ENCODE results near the gene ACTN4.

The ACTN4 gene

DNA sequence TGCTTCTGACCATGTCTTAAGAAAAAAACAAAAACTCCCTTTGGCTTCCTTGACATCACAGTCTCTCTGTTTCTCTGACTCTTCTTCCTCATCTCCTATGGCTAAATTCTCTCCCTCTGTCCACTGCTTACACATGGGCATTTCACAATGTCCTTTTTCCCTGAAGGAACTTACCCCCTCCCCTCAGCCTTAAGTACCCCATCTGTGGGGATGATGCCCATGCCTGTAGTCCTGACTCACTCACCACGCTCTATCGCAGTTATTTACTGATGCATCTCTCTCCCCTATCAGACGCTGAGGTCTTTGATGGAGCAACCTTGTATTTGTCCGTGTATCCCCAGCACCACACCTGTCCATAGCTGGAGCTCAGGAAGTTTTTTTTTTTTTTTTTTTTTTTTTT is 32.4 kb downstream of the ACTN4 start:
- no peak for DNase-seq

DNA sequence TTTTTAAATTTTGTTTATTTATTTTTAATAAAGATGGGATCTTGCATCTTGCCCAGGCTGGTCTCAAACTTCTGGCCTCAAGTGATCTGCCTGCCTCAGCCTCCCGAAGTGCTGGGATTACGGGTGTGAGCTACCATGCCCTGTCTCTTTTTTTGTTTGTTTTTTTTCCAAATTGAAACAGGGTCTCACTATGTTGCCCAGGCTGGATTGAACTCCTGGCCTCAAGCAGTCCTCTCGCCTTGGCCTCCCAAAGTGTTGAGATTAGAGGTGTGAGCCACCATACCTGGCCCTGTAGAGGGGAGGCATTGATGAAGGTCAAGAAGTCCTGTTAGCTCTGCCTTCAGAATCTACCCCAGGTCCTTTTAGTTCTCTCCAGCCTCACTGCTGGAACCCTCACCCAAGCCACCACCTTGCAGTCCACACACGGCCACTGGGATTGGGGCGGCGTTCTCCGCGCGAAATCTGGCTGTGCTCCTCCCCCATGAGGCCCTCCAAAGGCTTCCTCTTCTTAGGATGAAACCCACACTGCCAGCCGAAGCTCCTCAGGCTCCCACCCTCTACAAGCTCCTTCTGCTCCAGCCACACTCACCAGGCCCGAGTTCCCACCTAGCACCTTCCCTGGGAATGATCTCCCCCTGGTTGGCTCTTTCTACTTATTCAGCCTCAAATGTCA is 34.9 kb downstream of the ACTN4 start:
- DNase-seq = no peak

GRCh38 chr19:38682872-38683392 is 35.5 kb downstream of the ACTN4 start:
- DNase-seq = no peak

DNA sequence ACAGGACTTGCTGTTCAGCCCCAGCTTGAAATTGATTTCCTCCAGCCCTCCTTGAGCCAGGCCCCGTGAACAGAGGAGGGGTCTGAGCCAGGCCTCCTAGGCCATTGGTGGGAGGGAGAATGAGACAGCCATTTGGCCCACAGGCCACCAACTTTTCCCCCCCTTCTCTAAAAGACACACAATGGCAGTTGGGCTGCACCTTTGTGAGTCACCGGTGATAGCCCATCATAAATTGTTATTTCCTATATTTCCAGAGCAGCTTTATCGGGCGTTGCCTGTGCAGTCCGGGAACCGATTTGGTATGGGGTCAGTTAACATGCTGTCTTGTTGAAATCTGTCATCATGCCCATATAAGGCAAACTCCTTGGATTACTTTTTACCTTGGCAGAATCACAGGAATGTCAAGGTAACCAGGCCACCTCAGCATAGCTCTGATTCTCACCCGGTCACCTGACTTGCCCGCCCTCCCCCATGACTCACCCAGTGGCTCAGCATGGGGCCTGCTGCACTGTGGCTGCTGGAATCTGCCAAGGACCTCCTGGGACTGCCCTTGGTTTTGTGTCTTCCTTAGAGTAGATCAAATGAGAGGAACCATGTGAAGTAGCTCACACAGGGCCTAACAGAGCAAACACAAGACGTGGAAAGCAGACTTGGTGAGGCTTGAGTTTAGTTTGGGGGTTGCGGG is 36.1 kb downstream of the ACTN4 start:
- peak; percentile 72 for DNase-seq

GRCh38 chr19:38684078-38684861 is 36.8 kb downstream of the ACTN4 start:
- DNase-seq = no peak

GRCh38 chr19:38684862-38685665 is 37.6 kb downstream of the ACTN4 start:
- DNase-seq = no peak

GRCh38 chr19:38685666-38686529 is 38.4 kb downstream of the ACTN4 start:
- DNase-seq = no peak

- no peak for DNase-seq
Measured at GRCh38 chr19:38686530-38686888, 39.1 kb downstream of the ACTN4 start.

GRCh38 chr19:38687837-38688378 is 40.5 kb downstream of the ACTN4 start:
- DNase-seq = no peak

DNA sequence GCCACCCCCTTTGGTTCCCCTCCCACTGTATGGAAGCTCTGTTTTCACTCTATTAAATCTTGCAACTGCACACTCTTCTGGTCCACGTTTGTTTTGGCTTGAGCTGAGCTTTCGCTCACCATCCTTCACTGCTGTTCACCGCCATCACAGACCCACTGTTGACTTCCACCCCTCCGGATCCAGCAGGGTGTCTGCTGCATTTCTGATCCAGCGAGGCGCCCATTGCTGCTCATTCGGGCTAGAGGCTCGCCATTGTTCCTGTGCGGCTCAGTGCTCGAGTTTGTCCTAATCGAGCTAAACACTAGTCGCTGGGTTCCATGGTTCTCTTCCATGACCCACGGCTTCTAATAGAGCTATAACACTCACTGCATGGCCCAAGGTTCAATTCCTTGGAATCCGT is 42.7 kb downstream of the ACTN4 start:
- DNase-seq = no peak

- no peak for DNase-seq
Measured at GRCh38 chr19:38690832-38691231, 43.4 kb downstream of the ACTN4 start.

DNA sequence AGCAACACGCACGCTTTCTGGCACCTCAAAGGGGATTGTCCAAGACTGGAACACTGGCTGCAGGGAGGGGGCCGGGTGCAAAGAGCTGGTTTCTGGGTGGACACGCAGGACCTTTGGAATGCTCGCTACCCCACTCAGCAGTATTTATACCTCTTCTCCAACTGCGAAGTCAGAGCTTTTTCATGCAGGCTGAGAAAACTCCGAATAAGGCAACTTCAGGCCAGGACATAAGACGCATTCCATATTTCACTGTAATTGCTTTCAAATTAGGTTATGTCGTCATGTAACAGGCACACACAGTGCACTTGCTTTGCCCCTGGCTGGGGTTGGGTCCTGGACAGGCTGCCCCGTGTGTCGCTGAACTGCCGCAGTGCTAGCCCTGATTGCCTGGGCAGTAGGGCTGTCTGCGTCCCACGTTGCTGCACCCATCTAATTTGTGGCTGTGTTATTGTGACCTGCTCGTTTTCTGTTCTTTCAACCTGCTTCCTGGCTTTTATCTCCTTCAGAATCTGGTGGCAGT is 44.5 kb downstream of the ACTN4 start:
- no peak for DNase-seq

DNA sequence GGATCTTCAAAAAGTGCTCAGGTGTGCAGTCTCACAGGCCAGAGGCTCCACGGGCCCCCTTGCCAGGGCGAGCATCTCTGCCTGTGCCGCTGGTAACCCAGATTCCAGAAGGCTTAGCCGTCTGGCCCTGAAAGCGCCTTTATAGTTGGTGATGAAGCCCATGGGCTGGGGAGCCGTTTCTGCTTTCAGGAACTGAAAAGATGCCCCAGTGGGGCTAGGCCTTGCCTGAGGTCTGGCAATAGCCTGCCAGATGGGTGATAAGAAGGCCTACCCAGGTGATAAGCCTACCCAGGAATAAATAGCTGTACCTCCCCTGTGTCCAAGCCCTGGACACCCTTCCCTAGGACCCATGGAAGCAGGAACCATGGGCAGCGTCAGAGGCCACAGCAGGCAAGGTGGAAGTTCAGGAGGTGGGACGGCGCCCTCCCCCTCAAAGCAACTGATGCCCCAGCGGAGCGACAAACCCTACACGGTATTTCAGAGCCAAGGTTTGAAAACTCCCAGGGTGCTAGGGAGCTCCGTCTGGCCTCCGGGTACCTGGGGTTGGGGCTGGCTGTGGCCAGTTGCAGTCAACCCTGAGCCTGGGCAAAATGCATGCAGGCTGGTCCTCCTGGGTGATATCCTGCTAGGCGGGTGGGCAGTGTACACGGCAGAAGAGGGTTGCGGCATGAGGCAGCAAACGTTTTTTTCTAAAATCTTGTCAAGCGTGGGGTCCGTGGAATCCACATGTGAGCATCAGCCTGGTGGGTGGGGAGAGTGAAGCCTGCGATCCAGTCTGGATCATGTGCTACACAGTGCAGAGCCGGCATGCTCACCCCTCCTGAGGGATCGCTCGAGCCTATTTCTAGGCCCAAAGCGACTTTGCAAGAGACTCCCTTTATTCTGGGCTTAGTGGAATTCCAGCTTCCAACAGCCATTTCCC is 45.3 kb downstream of the ACTN4 start:
- DNase-seq = no peak

DNA sequence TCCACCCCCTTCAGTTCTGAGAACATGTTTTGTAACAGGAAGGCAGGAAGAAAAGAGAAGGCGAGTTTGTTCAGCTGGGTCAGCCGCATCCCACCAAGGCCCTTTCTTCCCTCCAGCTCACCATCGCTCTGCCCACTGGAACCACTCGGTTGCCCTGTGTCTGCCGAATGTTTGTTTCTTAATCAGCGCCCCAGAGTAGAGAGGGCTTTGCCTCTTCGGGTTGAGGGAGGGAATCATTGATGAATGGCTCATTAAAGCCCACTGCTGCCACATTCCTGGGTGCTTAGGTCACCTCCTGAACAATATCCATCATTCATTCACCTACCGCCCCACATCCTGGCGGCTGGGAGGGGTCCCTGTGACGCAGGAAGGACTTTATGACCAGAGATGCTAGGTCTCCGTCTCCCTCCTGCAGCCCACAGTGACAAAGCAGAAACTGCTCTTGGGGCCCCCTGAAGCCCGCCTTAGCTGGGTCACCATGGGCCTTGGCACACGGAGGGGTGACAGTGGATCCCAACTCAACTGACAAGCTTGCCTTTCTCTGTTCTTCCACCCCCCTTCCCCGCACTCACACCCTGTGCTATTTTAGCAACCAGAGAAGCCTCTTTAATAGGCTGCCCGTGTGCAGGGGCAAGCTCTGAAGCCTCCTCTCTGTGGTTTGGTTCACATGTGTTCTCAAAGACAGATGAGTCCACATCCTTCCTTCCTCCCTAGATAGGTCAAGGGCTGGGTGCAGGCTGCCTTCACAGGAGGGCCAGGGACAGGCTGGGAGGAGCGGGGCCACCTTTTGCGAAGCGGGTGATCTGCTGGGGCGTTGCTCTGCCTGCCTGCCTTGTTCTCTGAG is 46.2 kb downstream of the ACTN4 start:
- peak; percentile 51 for DNase-seq

DNA sequence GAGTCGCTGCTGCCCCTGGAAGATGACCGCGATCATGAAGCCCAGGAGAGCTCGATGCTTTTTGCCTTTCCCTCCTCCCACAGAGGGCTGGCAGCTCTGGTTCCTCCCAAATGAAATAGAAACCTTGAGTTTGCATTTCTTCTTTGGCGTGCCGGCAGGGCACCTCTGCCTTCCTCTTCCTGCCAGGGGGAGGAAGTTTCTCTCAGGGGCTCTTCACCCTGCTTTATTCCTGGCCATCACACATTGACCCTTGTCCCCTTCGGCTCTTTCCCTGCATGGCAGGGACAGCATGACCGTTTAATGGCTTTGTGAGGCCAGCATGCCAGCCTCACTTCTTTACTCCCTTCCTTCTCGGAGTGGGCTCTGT is 47.9 kb downstream of the ACTN4 start:
- no peak for DNase-seq

DNA sequence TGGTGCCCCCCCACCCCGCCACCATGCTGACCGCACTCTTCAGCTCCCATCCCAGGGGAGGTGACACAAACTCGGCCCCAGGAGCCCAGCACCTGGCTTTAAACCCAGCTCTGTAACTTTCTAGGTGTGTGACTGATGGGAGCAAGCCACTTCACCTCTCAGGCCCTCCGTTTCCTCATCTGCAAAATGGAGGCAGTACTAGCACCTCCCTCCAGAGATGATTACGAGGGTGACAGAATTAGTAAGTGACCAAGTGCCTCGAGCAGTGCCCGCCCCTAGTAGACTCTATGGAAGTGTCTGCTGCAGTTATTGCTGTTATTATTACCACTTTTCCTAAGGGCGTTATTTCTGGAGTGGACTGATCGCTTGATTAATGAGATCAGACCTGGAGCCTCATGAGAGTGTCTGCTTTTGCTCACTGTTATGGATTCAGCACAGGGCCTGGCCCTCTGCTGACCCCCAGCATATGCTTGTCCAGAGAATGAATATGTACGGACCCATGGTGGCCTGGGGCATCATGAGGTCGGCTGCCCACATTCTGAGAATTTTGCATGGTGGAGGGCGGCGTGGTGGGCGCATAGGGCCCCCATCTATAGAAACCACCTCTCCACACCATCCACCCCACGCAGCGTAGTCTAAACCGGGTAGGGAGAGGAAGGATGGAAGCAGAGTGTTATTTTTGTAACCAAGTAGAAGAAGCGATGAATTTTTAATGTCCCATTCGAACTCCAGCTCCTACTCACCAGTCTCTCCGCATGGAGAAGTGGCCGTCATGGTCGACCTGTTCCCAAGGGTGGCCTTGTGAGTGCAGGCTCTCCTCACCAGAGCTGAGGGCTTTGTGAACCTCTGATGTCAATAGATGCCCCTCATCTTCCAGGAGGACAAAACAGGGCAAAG is 48.6 kb downstream of the ACTN4 start:
- no peak for DNase-seq

DNA sequence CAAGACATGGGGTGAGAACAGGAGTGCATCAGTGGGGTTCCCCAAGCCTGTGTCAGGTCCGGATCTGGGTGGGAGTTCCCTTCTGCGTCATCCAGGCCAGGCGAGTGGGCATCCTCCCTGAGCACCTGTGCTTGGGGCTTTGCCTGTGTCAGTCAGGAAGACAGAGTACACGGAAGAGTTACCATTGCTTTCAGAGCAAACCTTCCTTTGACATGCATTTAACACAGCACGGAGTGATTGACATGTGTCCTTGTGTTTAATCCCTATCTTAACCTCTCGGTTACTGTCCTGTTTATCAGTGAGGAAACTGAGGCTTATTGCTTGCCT is 49.2 kb downstream of the ACTN4 start:
- no peak for DNase-seq

- no peak for DNase-seq
Measured at GRCh38 chr19:38697197-38697596, 49.7 kb downstream of the ACTN4 start.

All from NK-92 treated with Interleukin-12 subunit alpha and Interleukin-12 subunit beta, amount 100 ng/mL, for 24 hours (cell line).